ENCODE results near the gene KRTAP10-1.

- TF ChIP-seq EP300 (IDR thresholded peaks at IDR 0.05), result no peak
- TF ChIP-seq, protein P1, sequence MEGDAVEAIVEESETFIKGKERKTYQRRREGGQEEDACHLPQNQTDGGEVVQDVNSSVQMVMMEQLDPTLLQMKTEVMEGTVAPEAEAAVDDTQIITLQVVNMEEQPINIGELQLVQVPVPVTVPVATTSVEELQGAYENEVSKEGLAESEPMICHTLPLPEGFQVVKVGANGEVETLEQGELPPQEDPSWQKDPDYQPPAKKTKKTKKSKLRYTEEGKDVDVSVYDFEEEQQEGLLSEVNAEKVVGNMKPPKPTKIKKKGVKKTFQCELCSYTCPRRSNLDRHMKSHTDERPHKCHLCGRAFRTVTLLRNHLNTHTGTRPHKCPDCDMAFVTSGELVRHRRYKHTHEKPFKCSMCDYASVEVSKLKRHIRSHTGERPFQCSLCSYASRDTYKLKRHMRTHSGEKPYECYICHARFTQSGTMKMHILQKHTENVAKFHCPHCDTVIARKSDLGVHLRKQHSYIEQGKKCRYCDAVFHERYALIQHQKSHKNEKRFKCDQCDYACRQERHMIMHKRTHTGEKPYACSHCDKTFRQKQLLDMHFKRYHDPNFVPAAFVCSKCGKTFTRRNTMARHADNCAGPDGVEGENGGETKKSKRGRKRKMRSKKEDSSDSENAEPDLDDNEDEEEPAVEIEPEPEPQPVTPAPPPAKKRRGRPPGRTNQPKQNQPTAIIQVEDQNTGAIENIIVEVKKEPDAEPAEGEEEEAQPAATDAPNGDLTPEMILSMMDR (IDR thresholded peaks at IDR 0.05), result no peak
Measured at GRCh38 chr21:44589094-44589493, 49.1 kb upstream of the KRTAP10-1 start.
